A549 (cell line): ENCODE results near the gene ARHGAP4.

Source experiments
- CEBPB ChIP-seq, 2 experiments: fragments of >200 bp in 1 of 2; sonication (Bioruptor Twin) in 1 of 2; formaldehyde crosslinking in 1 of 2; IDR thresholded peaks; 2 replicates each; pipeline ENCODE4 v1.6.1; 2012 to 2016
- NFE2L2 ChIP-seq: fragments of 150-350 bp; conservative IDR thresholded peaks from 2 replicates; pipeline ENCODE4 v1.6.1; 2014; ENCODE audit warnings: low read length
- PHF8 ChIP-seq: fragments of 200-600 bp; sonication (generic); IDR thresholded peaks from 2 replicates; pipeline ENCODE4 v1.6.1; 2016; ENCODE audit warnings: low read depth, mild to moderate bottlenecking, antibody characterized with exemption, moderate library complexity, borderline replicate concordance
- POLR2A ChIP-seq: IDR thresholded peaks from 2 replicates; pipeline ENCODE4 v1.6.1; 2012; ENCODE audit warnings: mild to moderate bottlenecking, low read length
- RFX5 ChIP-seq: fragments of 450-650 bp; IDR thresholded peaks from 2 replicates; pipeline ENCODE4 v1.7.1; 2014; ENCODE audit warnings: antibody characterized with exemption, mild to moderate bottlenecking, moderate library complexity
- TF ChIP-seq, protein P1 (sequence below): fragments of >200 bp; sonication (Bioruptor Twin); formaldehyde crosslinking; IDR thresholded peaks from 3 replicates; pipeline ENCODE4 v1.5.1; 2016
- TF ChIP-seq, protein P2 (sequence below): fragments of 250-450 bp; sonication (Bioruptor Pico); IDR thresholded peaks from 2 replicates; pipeline ENCODE4 v1.5.0; 2021; ENCODE audit warnings: mild to moderate bottlenecking, moderate library complexity, borderline replicate concordance
- TF ChIP-seq, protein P3 (sequence below): fragments of 150-350 bp; IDR thresholded peaks from 2 replicates; pipeline ENCODE4 v1.6.1; 2014; ENCODE audit warnings: low read depth, mild to moderate bottlenecking, low read length

DNA sequence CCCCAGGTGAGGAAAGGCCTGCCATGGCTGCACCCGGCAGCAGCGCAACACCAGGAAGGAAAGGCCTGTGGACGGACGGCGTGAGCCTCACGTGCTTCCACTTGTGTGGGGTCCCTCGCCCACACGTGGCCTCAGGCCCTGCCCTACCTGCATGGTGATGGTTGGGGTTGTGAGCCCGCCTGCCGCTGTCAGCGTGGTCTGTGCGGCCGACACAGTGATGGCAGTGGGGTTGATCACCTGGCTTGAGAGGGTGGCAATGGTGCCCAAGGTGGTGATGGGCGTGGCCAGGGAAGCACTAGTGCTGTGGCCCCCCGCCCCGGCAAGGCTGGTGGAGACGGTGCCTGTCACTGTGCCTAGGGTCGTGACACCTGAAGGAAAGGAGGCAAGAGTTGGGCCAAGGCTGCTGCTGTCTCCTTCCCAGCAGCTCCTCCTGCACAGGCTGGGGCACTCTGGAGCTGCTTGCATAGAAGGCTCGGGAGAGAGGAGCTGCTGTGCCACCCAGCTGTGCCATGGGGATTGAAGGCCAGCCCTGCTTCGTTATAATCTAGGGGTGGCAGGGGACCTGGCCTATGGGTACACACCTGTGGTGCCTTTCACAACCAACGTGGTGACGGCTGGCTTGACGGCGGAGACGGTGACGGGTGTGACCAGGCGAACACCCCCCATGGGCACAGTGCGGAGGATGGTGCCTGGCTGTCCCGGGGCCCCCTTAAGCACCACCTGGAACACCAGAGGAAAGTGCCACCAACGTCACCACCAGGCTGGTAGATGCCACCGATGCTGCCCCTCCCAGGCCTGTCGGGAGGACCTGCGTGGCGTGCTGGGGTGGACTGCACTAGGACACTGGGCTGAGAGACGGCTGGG lies 30.2 kb upstream of the ARHGAP4 start:
- TF ChIP-seq, protein P1, sequence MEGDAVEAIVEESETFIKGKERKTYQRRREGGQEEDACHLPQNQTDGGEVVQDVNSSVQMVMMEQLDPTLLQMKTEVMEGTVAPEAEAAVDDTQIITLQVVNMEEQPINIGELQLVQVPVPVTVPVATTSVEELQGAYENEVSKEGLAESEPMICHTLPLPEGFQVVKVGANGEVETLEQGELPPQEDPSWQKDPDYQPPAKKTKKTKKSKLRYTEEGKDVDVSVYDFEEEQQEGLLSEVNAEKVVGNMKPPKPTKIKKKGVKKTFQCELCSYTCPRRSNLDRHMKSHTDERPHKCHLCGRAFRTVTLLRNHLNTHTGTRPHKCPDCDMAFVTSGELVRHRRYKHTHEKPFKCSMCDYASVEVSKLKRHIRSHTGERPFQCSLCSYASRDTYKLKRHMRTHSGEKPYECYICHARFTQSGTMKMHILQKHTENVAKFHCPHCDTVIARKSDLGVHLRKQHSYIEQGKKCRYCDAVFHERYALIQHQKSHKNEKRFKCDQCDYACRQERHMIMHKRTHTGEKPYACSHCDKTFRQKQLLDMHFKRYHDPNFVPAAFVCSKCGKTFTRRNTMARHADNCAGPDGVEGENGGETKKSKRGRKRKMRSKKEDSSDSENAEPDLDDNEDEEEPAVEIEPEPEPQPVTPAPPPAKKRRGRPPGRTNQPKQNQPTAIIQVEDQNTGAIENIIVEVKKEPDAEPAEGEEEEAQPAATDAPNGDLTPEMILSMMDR: no peak
- TF ChIP-seq, protein P2, sequence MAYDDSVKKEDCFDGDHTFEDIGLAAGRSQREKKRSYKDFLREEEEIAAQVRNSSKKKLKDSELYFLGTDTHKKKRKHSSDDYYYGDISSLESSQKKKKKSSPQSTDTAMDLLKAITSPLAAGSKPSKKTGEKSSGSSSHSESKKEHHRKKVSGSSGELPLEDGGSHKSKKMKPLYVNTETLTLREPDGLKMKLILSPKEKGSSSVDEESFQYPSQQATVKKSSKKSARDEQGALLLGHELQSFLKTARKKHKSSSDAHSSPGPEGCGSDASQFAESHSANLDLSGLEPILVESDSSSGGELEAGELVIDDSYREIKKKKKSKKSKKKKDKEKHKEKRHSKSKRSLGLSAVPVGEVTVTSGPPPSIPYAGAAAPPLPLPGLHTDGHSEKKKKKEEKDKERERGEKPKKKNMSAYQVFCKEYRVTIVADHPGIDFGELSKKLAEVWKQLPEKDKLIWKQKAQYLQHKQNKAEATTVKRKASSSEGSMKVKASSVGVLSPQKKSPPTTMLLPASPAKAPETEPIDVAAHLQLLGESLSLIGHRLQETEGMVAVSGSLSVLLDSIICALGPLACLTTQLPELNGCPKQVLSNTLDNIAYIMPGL: no peak
- TF ChIP-seq POLR2A: no peak
- TF ChIP-seq CEBPB (IDR thresholded peaks at IDR 0.05): no peak
- no peak for TF ChIP-seq NFE2L2
- no peak for TF ChIP-seq PHF8
- TF ChIP-seq RFX5: no peak
- TF ChIP-seq, protein P3, sequence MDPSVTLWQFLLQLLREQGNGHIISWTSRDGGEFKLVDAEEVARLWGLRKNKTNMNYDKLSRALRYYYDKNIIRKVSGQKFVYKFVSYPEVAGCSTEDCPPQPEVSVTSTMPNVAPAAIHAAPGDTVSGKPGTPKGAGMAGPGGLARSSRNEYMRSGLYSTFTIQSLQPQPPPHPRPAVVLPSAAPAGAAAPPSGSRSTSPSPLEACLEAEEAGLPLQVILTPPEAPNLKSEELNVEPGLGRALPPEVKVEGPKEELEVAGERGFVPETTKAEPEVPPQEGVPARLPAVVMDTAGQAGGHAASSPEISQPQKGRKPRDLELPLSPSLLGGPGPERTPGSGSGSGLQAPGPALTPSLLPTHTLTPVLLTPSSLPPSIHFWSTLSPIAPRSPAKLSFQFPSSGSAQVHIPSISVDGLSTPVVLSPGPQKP: no peak
